D721Med (cell line): Measurements from ENCODE around the gene UBQLN1.

Source experiments
- DNase-seq: peaks from one replicate; pipeline ENCODE4 v3.0.0; 2011; ENCODE audit warnings: low spot score; ENCODE audit not compliant: insufficient read length
- FAIRE-seq: peaks from 2 replicates; lab custom pipeline; 2011; peaks lifted over from hg19 to GRCh38; lab: Jason Lieb, UNC
- TF ChIP-seq, protein P1 (sequence below): IDR thresholded peaks from 2 replicates; pipeline ENCODE4 v1.5.1; 2012; ENCODE audit warnings: mild to moderate bottlenecking, control low read depth; ENCODE audit not compliant: insufficient read depth; ENCODE audit errors: missing control alignments

Gene UBQLN1

DNA sequence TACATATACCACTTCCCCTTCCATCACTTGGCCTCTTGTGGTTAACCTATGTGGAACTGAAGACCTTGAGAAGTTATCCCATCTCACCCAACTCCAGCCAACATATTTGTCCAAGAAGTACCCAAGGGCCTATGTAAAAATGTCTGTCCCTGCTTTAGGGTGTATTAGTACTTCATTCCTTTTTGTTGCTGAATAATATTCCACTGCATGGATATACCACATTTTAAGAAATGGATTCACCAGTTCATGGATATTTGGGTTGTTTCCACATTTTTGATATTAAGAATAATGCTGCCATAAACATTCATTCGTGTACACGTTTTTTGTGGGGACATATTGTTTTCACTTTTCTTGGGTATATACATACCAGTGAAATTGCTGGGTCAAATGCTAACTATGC is 56.2 kb downstream of the UBQLN1 start:
- FAIRE-seq = no peak
- DNase-seq = no peak
- TF ChIP-seq, protein P1, sequence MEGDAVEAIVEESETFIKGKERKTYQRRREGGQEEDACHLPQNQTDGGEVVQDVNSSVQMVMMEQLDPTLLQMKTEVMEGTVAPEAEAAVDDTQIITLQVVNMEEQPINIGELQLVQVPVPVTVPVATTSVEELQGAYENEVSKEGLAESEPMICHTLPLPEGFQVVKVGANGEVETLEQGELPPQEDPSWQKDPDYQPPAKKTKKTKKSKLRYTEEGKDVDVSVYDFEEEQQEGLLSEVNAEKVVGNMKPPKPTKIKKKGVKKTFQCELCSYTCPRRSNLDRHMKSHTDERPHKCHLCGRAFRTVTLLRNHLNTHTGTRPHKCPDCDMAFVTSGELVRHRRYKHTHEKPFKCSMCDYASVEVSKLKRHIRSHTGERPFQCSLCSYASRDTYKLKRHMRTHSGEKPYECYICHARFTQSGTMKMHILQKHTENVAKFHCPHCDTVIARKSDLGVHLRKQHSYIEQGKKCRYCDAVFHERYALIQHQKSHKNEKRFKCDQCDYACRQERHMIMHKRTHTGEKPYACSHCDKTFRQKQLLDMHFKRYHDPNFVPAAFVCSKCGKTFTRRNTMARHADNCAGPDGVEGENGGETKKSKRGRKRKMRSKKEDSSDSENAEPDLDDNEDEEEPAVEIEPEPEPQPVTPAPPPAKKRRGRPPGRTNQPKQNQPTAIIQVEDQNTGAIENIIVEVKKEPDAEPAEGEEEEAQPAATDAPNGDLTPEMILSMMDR = no peak

- TF ChIP-seq, protein P1 = no peak
- DNase-seq = no peak
- FAIRE-seq = no peak
These were observed 58.2 kb downstream of the UBQLN1 start for GRCh38 chr9:83649515-83649914.

GRCh38 chr9:83649080-83649479 is 58.7 kb downstream of the UBQLN1 start:
- FAIRE-seq (no peak), DNase-seq (peak; percentile 58)
- TF ChIP-seq, protein P1 = peak; percentile 81

DNA sequence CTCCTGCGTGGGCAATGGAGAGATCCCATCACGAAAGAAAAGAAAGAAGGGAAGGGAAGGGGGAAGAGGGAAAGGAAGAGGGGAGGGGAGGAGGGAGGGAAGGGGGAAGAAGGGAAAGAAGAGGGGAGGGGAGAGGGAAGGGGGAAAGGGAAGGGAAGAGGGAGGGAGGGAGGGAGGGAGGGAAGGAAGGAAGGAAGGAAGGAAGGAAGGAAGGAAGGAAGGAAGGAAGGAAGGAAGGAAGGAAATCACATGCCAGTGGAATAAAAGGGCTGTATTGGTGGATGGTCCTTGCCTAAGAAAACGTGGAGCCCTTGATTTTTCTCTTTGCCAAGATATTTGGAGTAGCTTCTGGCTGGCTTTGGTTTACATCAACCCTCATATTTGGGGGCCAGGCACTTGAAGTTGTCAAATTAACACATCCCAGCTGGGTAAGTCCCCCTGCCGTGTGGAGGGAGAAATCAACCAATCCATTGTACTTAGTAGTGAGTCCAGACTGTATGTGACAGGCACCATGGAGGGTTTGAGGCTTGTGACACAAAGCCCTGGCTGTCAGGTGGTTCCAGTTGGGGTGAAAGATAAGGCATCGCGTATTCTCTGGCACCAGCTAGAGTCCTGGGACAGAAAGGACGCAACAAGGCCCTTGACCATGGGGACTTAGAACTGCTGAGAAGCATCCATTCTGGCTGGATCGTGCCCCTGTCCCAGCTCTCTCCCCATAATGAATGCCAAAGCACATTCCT is 61.1 kb downstream of the UBQLN1 start:
- FAIRE-seq (no peak), DNase-seq (no peak)
- TF ChIP-seq, protein P1 = no peak

DNA sequence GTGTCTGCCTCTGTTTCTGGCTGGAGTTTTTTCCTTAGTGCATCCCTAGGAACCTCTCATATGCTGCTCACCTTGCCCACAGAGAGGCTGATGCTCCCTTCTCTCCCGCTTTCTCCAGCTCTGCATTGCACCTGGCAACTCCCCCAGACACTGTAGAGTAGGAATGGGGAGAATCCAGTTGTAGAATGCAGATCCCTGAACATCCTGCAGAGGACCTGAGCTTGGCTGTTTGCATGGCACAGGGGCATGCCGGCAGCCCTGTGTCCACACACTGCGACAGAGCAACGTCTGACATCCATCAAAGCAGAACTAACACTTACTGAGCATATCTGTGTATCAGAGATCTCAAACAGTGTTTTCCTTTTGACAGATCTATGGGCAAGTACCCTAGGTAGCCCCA is 65.0 kb downstream of the UBQLN1 start:
- no peak for DNase-seq
- TF ChIP-seq, protein P1 = no peak
- FAIRE-seq = no peak

DNA sequence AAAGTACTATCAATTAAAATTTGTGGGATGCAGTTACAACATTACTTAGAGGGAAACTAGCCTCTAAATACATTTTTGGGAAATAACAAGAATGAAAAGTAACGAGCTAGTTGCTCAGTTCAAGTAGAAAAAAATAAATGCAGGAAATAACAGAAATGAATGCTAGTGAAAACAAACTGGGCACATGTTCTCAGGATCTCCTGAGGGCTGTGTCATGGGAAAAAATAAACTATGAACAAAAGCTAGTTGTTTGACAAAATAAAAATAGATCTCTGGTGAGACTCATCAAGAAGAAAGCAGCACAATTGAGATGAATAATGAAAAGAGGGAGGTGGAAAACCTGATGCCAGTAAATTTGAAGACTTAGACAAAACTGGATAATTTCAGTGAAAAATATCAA is 68.5 kb downstream of the UBQLN1 start:
- TF ChIP-seq, protein P1 = no peak
- FAIRE-seq (no peak), DNase-seq (no peak)

DNA sequence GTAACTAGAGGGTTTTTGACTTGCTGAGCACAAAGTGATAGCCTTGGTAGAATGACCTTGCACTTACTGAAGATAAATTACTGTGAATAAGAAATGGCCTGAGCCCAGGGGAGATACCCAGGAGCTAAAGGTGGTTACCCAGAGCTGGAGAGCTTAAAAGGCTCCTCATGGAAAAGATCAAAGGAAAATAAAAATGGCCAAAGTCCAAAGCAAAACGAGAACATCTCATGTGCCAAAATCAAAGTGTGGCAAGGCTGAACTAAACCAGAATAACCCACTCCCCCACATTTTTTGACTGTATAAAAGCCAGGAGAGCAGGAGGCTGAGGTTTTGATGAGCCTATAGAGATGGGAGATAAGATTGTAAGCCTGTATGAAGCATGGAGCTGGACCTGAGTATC is 70.4 kb downstream of the UBQLN1 start:
- TF ChIP-seq, protein P1 = no peak
- FAIRE-seq = no peak
- DNase-seq = no peak
